MM.1S (cell line): ENCODE measurements around the gene ITCH.
A peak's percentile ranks its signal among the peaks of the same experiment; 100 is the strongest.
"Not testable (repeated sequence)": the region's sequence is repeated elsewhere in the genome, so short reads cannot be mapped to it uniquely, and the experiment has no call there.

Experiments
- DNase-seq: peaks from one replicate; pipeline ENCODE4 v3.0.0-alpha.2; 2015
- H2AFZ ChIP-seq: fragments of 300-600 bp; sonication (generic); 2 replicates; pipeline ENCODE4 v1.6.0; 2016; ENCODE audit warnings: antibody characterized with exemption, low read length
- H3F3A ChIP-seq: fragments of 300-600 bp; sonication (generic); 2 replicates; pipeline ENCODE4 v1.6.1; 2016; ENCODE audit warnings: mild to moderate bottlenecking, antibody characterized with exemption, low read length, moderate library complexity, mixed read lengths; ENCODE audit not compliant: insufficient read depth
- H3K27ac ChIP-seq: fragments of 300-600 bp; sonication (generic); 2 replicates; pipeline ENCODE4 v1.5.1; 2016; ENCODE audit warnings: mild to moderate bottlenecking, low read length
- H3K27me3 ChIP-seq: fragments of 300-600 bp; sonication (generic); replicated peaks from 2 replicates; pipeline ENCODE4 v1.6.0; 2016; ENCODE audit warnings: low read length; ENCODE audit not compliant: insufficient read depth
- H3K36me3 ChIP-seq: fragments of 300-600 bp; sonication (generic); replicated peaks from 2 replicates; pipeline ENCODE4 v1.6.1; 2016; ENCODE audit warnings: mild to moderate bottlenecking, low read length, mixed read lengths; ENCODE audit not compliant: insufficient read depth
- H3K4me1 ChIP-seq: fragments of 300-600 bp; sonication (generic); 2 replicates; pipeline ENCODE4 v1.6.1; 2016; ENCODE audit warnings: low read length, mixed read lengths
- H3K4me2 ChIP-seq: fragments of 300-600 bp; sonication (generic); 2 replicates; pipeline ENCODE4 v1.6.0; 2016; ENCODE audit warnings: low read depth, low read length
- H3K4me3 ChIP-seq: fragments of 300-600 bp; sonication (generic); 2 replicates; pipeline ENCODE4 v1.5.1; 2016; ENCODE audit warnings: low read length, mixed read lengths
- H3K79me2 ChIP-seq: fragments of 300-600 bp; sonication (generic); 2 replicates; pipeline ENCODE4 v1.6.1; 2016; ENCODE audit warnings: mixed run types, low read length, mixed read lengths
- H3K9ac ChIP-seq: fragments of 300-600 bp; sonication (generic); 2 replicates; pipeline ENCODE4 v1.6.1; 2016; ENCODE audit warnings: low read length, mixed read lengths
- H3K9me2 ChIP-seq: fragments of 300-600 bp; sonication (generic); replicated peaks from 2 replicates; pipeline ENCODE4 v1.6.1; 2016; ENCODE audit warnings: mild to moderate bottlenecking, low read length, mixed read lengths; ENCODE audit not compliant: insufficient read depth
- H3K9me3 ChIP-seq: fragments of 300-600 bp; sonication (generic); replicated peaks from 2 replicates; pipeline ENCODE4 v1.6.1; 2016; ENCODE audit warnings: mild to moderate bottlenecking, low read length, mixed read lengths; ENCODE audit not compliant: insufficient read depth
- H4K20me1 ChIP-seq: fragments of 300-600 bp; sonication (generic); 2 replicates; pipeline ENCODE4 v1.6.1; 2016; ENCODE audit warnings: mild to moderate bottlenecking, low read length, moderate library complexity, mixed read lengths; ENCODE audit not compliant: insufficient read depth
- CTCF ChIP-seq: fragments of 300-600 bp; sonication (generic); IDR thresholded peaks from 2 replicates; pipeline ENCODE4 v1.5.1; 2016; ENCODE audit warnings: antibody characterized with exemption, low read length, mixed read lengths
- EZH2 ChIP-seq: fragments of 300-600 bp; sonication (generic); optimal IDR thresholded peaks from 2 replicates; pipeline ENCODE3; 2017; ENCODE audit warnings: low read depth, mild to moderate bottlenecking, antibody characterized with exemption, low read length, mixed read lengths
- EZH2phosphoT487 ChIP-seq: fragments of 300-600 bp; sonication (generic); IDR thresholded peaks from 2 replicates; pipeline ENCODE4 v1.6.1; 2018; ENCODE audit warnings: antibody characterized with exemption, low read length

ITCH gene

GRCh38 chr20:34407962-34408474 is 44.9 kb downstream of the ITCH start:
- Histone ChIP-seq H3K36me3 (peaks cover 5% of the 10 kb centered on the region; the same call in 1 of the 2 replicates), H3K79me2 (peaks cover 77% of the 10 kb centered on the region), H3K4me2 (no peak overlapping the region), H3K27ac (no peak overlapping the region), H3F3A (peaks cover 51% of the 10 kb centered on the region), H3K9me3 (no peaks in the 10 kb centered on the region), H3K27me3 (no peaks in the 10 kb centered on the region), H3K4me1 (peaks cover 70% of the 10 kb centered on the region), H3K9ac (no peak overlapping the region), H4K20me1 (no peaks in the 10 kb centered on the region), H3K9me2 (no peaks in the 10 kb centered on the region), H2AFZ (no peak overlapping the region), H3K4me3 (no peak overlapping the region)
- no peak for DNase-seq
- TF ChIP-seq EZH2, result no peak
- TF ChIP-seq CTCF, result no peak
- TF ChIP-seq EZH2phosphoT487, result no peak

- no peaks in the 10 kb centered on the region for H3K27me3 ChIP-seq
- H4K20me1 ChIP-seq, result no peaks in the 10 kb centered on the region
- TF ChIP-seq CTCF, result no peak
- TF ChIP-seq EZH2phosphoT487, result no peak
- no peak for TF ChIP-seq EZH2
- DNase-seq, result no peak
- no peaks in the 10 kb centered on the region for H3K9me2 ChIP-seq
- no peak overlapping the region for H3K4me3 ChIP-seq
- no peaks in the 10 kb centered on the region for H3K9me3 ChIP-seq
- peaks cover 13% of the 10 kb centered on the region; the same call in 1 of the 2 replicates for H3K36me3 ChIP-seq
- H3K4me1 ChIP-seq, result peaks cover 70% of the 10 kb centered on the region
- H3K9ac ChIP-seq, result no peak overlapping the region
- H3K4me2 ChIP-seq, result no peak overlapping the region
- no peak overlapping the region for H2AFZ ChIP-seq
- no peak overlapping the region for H3K27ac ChIP-seq
- peaks cover 51% of the 10 kb centered on the region for H3F3A ChIP-seq
- peaks cover 72% of the 10 kb centered on the region for H3K79me2 ChIP-seq
Measured at GRCh38 chr20:34410336-34410735, 47.3 kb downstream of the ITCH start.

GRCh38 chr20:34412453-34412852 is 49.4 kb downstream of the ITCH start:
- Histone ChIP-seq H3K9me2 (no peaks in the 10 kb centered on the region), H3K9me3 (no peaks in the 10 kb centered on the region), H3K9ac (peak overlapping the region; percentile 27; the same call in 1 of the 2 replicates), H3K36me3 (peaks cover 13% of the 10 kb centered on the region; the same call in 1 of the 2 replicates), H3K4me1 (peaks cover 68% of the 10 kb centered on the region), H3K4me3 (peak overlapping the region; percentile 6; the same call in 1 of the 2 replicates), H3K4me2 (peak overlapping the region; percentile 35), H3K27ac (peak overlapping the region; percentile 99), H3K79me2 (peaks cover 57% of the 10 kb centered on the region), H2AFZ (no peak overlapping the region), H3K27me3 (no peaks in the 10 kb centered on the region), H4K20me1 (no peaks in the 10 kb centered on the region), H3F3A (peaks cover 54% of the 10 kb centered on the region)
- TF ChIP-seq EZH2phosphoT487, result no peak
- no peak for TF ChIP-seq CTCF
- TF ChIP-seq EZH2, result no peak
- DNase-seq, result no peak

GRCh38 chr20:34414525-34414924 is 51.5 kb downstream of the ITCH start:
- Histone ChIP-seq H3K79me2 (peaks cover 57% of the 10 kb centered on the region), H3K36me3 (peaks cover 10% of the 10 kb centered on the region; the same call in 1 of the 2 replicates), H3K27ac (peak overlapping the region; percentile 99), H3F3A (peaks cover 54% of the 10 kb centered on the region), H3K4me1 (peaks cover 61% of the 10 kb centered on the region), H3K9ac (peak overlapping the region; percentile 61), H3K4me2 (peak overlapping the region; percentile 81)
- H3K9me2 ChIP-seq, H4K20me1 ChIP-seq, H3K27me3 ChIP-seq, H3K4me3 ChIP-seq, H2AFZ ChIP-seq, H3K9me3 ChIP-seq, DNase-seq: not testable (repeated sequence)
